Measurements from ENCODE around the gene GLI1.

Gene GLI1

GRCh38 chr12:57477710-57478681 is 18.4 kb downstream of the GLI1 start:
- Histone ChIP-seq H3K9ac (ENCODE audit: low read depth, low read length) (no peak overlapping the region), H3K27ac (ENCODE audit: low read depth, low read length) (no peak overlapping the region), H3K36me3 (ENCODE audit: control insufficient read depth, insufficient read depth, low read length) (no peaks in the 10 kb centered on the region), H3K9me3 (ENCODE audit: control insufficient read depth, insufficient read depth, low read length) (no peaks in the 10 kb centered on the region), H3K27me3 (ENCODE audit: control insufficient read depth, insufficient read depth, low read length) (peaks cover 44% of the 10 kb centered on the region), H3K4me3 (ENCODE audit: low read depth, low read length) (no peak overlapping the region), H3K4me1 (ENCODE audit: control insufficient read depth, insufficient read depth, low read length) (peaks cover 28% of the 10 kb centered on the region)

DNA sequence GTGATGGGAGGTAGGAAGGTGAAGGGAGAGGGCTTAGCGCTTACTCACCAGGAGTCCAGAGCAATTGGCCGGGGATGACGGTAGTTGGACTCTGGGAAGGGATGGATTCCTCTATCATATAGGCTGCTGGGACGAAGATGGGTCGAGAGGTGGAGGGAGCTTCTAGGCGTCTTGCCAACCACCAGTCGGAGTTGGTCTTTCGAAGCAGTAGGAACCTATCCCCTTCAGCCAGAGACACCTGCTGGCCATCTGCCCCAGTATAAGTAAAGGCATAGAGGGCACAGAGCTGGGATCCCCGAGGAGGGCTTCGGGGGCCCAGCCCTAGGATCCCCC is 19.4 kb downstream of the GLI1 start:
- no peak overlapping the region for H3K27ac ChIP-seq (ENCODE audit: low read depth, low read length)
- H3K36me3 ChIP-seq (ENCODE audit: control insufficient read depth, insufficient read depth, low read length), result no peaks in the 10 kb centered on the region
- H3K9me3 ChIP-seq (ENCODE audit: control insufficient read depth, insufficient read depth, low read length), result no peaks in the 10 kb centered on the region
- no peak overlapping the region for H3K9ac ChIP-seq (ENCODE audit: low read depth, low read length)
- H3K4me3 ChIP-seq (ENCODE audit: low read depth, low read length), result no peak overlapping the region
- H3K27me3 ChIP-seq (ENCODE audit: control insufficient read depth, insufficient read depth, low read length), result peaks cover 36% of the 10 kb centered on the region
- peaks cover 34% of the 10 kb centered on the region for H3K4me1 ChIP-seq (ENCODE audit: control insufficient read depth, insufficient read depth, low read length)

- Histone ChIP-seq H3K4me3 (ENCODE audit: low read depth, low read length) (no peak within 1 kb of the TSS), H3K27ac (ENCODE audit: low read depth, low read length) (no peak within 1 kb of the TSS), H3K9me3 (ENCODE audit: control insufficient read depth, insufficient read depth, low read length) (no peaks in the 10 kb centered on the region), H3K36me3 (ENCODE audit: control insufficient read depth, insufficient read depth, low read length) (no peaks in the 10 kb centered on the region), H3K27me3 (ENCODE audit: control insufficient read depth, insufficient read depth, low read length) (peaks cover 30% of the 10 kb centered on the region), H3K4me1 (ENCODE audit: control insufficient read depth, insufficient read depth, low read length) (peaks cover 34% of the 10 kb centered on the region), H3K9ac (ENCODE audit: low read depth, low read length) (no peak within 1 kb of the TSS)
Measured at GRCh38 chr12:57479376-57480115, 20.0 kb downstream of the GLI1 start, which contains the start of gene ARHGAP9. TSS of gene ARHGAP9 (minus strand) at chr12:57479866. CDS start at chr12:57479406, 460 bp downstream.

GRCh38 chr12:57481671-57482070 is 22.1 kb downstream of the GLI1 start:
- no peaks in the 10 kb centered on the region for H3K36me3 ChIP-seq (ENCODE audit: control insufficient read depth, insufficient read depth, low read length)
- H3K9me3 ChIP-seq (ENCODE audit: control insufficient read depth, insufficient read depth, low read length), result no peaks in the 10 kb centered on the region
- no peak overlapping the region for H3K27ac ChIP-seq (ENCODE audit: low read depth, low read length)
- peaks cover 9% of the 10 kb centered on the region for H3K27me3 ChIP-seq (ENCODE audit: control insufficient read depth, insufficient read depth, low read length)
- H3K4me3 ChIP-seq (ENCODE audit: low read depth, low read length), result no peak overlapping the region
- H3K4me1 ChIP-seq (ENCODE audit: control insufficient read depth, insufficient read depth, low read length), result peaks cover 20% of the 10 kb centered on the region
- no peak overlapping the region for H3K9ac ChIP-seq (ENCODE audit: low read depth, low read length)

DNA sequence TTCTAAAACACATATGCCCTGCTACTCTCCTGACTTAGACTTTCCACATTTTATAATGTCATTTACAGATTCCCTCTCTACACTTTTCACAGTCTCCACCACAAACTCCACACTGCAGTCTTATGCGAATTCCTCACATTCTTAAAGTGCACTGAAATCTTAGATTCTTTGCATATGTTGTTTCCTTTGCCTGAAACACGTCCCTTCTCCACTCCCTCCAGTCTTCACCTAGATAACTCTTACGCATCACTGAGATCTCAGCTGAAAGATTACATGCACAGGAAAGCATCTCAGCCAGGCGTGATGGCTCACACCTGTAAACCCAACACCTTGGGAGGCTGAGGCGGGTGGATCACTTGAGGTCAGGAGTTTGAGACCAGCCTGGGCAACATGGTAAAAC is 23.9 kb downstream of the GLI1 start:
- H3K9ac ChIP-seq (ENCODE audit: low read depth, low read length), result no peak overlapping the region
- H3K9me3 ChIP-seq (ENCODE audit: control insufficient read depth, insufficient read depth, low read length), result no peaks in the 10 kb centered on the region
- no peak overlapping the region for H3K27ac ChIP-seq (ENCODE audit: low read depth, low read length)
- no peaks in the 10 kb centered on the region for H3K27me3 ChIP-seq (ENCODE audit: control insufficient read depth, insufficient read depth, low read length)
- H3K4me3 ChIP-seq (ENCODE audit: low read depth, low read length), result no peak overlapping the region
- H3K4me1 ChIP-seq (ENCODE audit: control insufficient read depth, insufficient read depth, low read length), result peaks cover 12% of the 10 kb centered on the region
- H3K36me3 ChIP-seq (ENCODE audit: control insufficient read depth, insufficient read depth, low read length), result no peaks in the 10 kb centered on the region

GRCh38 chr12:57485695-57486094 is 26.1 kb downstream of the GLI1 start:
- Histone ChIP-seq H3K36me3 (ENCODE audit: control insufficient read depth, insufficient read depth, low read length) (peaks cover 20% of the 10 kb centered on the region), H3K9me3 (ENCODE audit: control insufficient read depth, insufficient read depth, low read length) (no peaks in the 10 kb centered on the region), H3K4me3 (ENCODE audit: low read depth, low read length) (no peak overlapping the region), H3K27ac (ENCODE audit: low read depth, low read length) (no peak overlapping the region), H3K9ac (ENCODE audit: low read depth, low read length) (no peak overlapping the region), H3K4me1 (ENCODE audit: control insufficient read depth, insufficient read depth, low read length) (peaks cover 17% of the 10 kb centered on the region), H3K27me3 (ENCODE audit: control insufficient read depth, insufficient read depth, low read length) (no peaks in the 10 kb centered on the region)

DNA sequence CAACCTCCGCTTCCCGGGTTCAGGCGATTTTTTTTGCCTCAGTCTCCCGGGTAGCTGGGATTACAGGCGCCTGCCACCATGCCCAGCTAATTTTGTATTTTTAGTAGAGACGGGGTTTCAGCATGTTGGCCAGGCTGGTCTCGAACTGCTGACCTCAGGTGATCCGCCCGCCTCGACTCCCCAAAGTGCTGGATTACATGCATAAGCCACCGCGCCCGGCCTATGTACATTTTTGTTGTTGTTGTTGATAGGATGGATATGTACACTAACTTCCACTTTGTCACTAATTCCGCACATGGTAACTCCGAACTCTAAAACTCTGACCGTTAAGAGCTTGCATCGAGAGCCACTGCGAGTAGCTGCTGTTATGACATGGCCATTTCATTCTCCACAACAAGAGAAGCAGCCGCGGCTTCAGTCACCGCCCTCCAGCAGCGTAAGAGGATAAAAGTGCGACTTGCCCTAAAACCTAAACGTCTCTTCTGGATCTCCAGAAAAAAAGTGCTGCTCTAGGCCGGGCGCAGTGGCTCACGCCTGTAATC is 27.5 kb downstream of the GLI1 start:
- Histone ChIP-seq H3K27ac (ENCODE audit: low read depth, low read length) (no peak overlapping the region), H3K4me1 (ENCODE audit: control insufficient read depth, insufficient read depth, low read length) (peaks cover 12% of the 10 kb centered on the region; the same call in 1 of the 2 replicates), H3K9ac (ENCODE audit: low read depth, low read length) (no peak overlapping the region), H3K36me3 (ENCODE audit: control insufficient read depth, insufficient read depth, low read length) (peaks cover 32% of the 10 kb centered on the region), H3K27me3 (ENCODE audit: control insufficient read depth, insufficient read depth, low read length) (no peaks in the 10 kb centered on the region), H3K4me3 (ENCODE audit: low read depth, low read length) (no peak overlapping the region; the same call in 1 of the 2 replicates), H3K9me3 (ENCODE audit: control insufficient read depth, insufficient read depth, low read length) (no peaks in the 10 kb centered on the region)

- Histone ChIP-seq H3K4me1 (ENCODE audit: control insufficient read depth, insufficient read depth, low read length) (peaks cover 12% of the 10 kb centered on the region; the same call in 1 of the 2 replicates), H3K4me3 (ENCODE audit: low read depth, low read length) (peak within 1 kb of the TSS; percentile 91), H3K9me3 (ENCODE audit: control insufficient read depth, insufficient read depth, low read length) (peaks cover 2% of the 10 kb centered on the region; the same call in 1 of the 2 replicates), H3K9ac (ENCODE audit: low read depth, low read length) (peak within 1 kb of the TSS; percentile 97), H3K27ac (ENCODE audit: low read depth, low read length) (peak within 1 kb of the TSS; percentile 93), H3K36me3 (ENCODE audit: control insufficient read depth, insufficient read depth, low read length) (peaks cover 38% of the 10 kb centered on the region), H3K27me3 (ENCODE audit: control insufficient read depth, insufficient read depth, low read length) (no peaks in the 10 kb centered on the region)
Measured at GRCh38 chr12:57487597-57488401, 28.2 kb downstream of the GLI1 start, which contains the start of gene MARS1. TSS of gene MARS1 (plus strand) at chr12:57488068. CDS start at chr12:57488091, 23 bp downstream.

DNA sequence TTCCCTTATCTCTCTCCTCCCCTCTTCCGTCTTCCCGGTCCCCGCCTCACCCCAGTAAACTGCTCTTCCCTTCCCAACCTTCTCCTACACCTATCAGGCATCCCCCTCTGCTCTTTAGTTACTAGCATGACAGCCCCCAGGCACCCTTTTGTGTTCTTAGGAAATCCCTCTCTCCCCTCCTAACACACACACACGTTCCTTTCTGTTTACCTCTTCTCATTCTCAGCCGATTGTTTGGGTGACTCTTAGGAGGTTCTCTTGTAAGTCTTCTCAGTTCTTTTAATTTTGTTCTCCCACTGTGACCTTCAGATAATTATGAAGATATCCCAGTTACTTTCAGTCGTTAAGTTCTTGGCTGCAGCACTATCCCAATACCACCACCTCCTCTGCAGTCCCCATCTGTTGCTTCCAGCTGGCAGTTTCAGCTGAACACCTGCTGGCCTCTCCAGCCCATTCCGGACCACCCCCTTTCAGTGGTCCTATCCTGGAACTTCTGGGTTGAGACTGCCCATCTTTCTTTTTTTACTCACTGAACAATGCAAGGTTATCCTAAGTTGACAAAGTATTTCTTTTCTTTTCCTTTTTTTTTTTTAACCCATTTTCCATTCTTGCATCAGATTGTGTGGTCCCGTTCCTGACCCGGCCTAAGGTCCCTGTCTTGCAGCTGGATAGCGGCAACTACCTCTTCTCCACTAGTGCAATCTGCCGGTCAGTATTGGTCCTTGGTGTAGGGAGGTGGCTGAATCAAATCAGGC is 29.0 kb downstream of the GLI1 start:
- peaks cover 5% of the 10 kb centered on the region; the same call in 1 of the 2 replicates for H3K9me3 ChIP-seq (ENCODE audit: control insufficient read depth, insufficient read depth, low read length)
- H3K36me3 ChIP-seq (ENCODE audit: control insufficient read depth, insufficient read depth, low read length), result peaks cover 41% of the 10 kb centered on the region
- H3K4me1 ChIP-seq (ENCODE audit: control insufficient read depth, insufficient read depth, low read length), result peaks cover 5% of the 10 kb centered on the region; the same call in 1 of the 2 replicates
- peak overlapping the region; percentile 91 for H3K4me3 ChIP-seq (ENCODE audit: low read depth, low read length)
- H3K27me3 ChIP-seq (ENCODE audit: control insufficient read depth, insufficient read depth, low read length), result no peaks in the 10 kb centered on the region
- H3K27ac ChIP-seq (ENCODE audit: low read depth, low read length), result peak overlapping the region; percentile 93
- H3K9ac ChIP-seq (ENCODE audit: low read depth, low read length), result peak overlapping the region; percentile 97
